Left lung (tissue), 10 donors: ENCODE measurements around the gene FOXM1. TPM values are rescaled to one million over a fixed set of nuclear protein-coding genes. Genes with fewer than 3 reads are reported as not detected.

ENCODE experiments used
- ATAC-seq: fragments of 200-7000 bp; cut with Tn5 transposase; one replicate; pipeline ENCODE4 v1.9.1; 2020; ENCODE audit warnings: moderate library complexity
- DNase-seq, 4 donors: peaks; one replicate each; pipeline ENCODE4 v3.0.0-alpha.2; 2013 to 2020
- H3K27ac ChIP-seq, 2 donors: fragments of 200-600 bp; sonication (generic) in 1 of 2; one replicate each; pipeline versions ENCODE4 v1.5.0 to v1.8.0; 2020 to 2021
- H3K27me3 ChIP-seq, 2 donors: fragments of 200-600 bp; sonication (generic) in 1 of 2; one replicate each; pipeline versions ENCODE4 v1.5.0 to v1.8.0; 2020 to 2021
- H3K36me3 ChIP-seq, 2 donors: fragments of 200-600 bp; sonication (generic) in 1 of 2; one replicate each; pipeline versions ENCODE4 v1.5.0 to v1.8.0; 2020 to 2021
- H3K4me1 ChIP-seq, 2 donors: fragments of 200-600 bp; one replicate each; pipeline ENCODE4 v1.8.0; 2021
- H3K4me3 ChIP-seq, 2 donors: fragments of 200-600 bp; sonication (generic) in 1 of 2; one replicate each; pipeline versions ENCODE4 v1.5.0 to v1.8.0; 2020 to 2021; ENCODE audit warnings: mild to moderate bottlenecking in 1 of 2
- H3K9me3 ChIP-seq, 2 donors: fragments of 200-600 bp; sonication (generic) in 1 of 2; one replicate each; pipeline versions ENCODE4 v1.5.0 to v1.8.0; 2020 to 2021
- intact Hi-C, 2 donors: fragments of 100-400 bp; cut with DNase I; formaldehyde crosslinking; loops; one replicate each; pipeline versions ENCODE4 v1.11.2 to v1.14.2; 2022
- polyA plus RNA-seq, 6 donors: library from polyadenylated mRNA; unstranded; fragments of 120-200 nt; gene quantifications; one replicate each; pipeline ENCODE4 v1.2.1, GENCODE V29; 2013; ENCODE audit not compliant: insufficient read length in 6 of 6
- total RNA-seq, 2 donors: library from RNA; stranded (reverse); fragmentation: NEBNext Ultra II Directional; extraction: Animal tissue kit (Norgen Biotek cat#: 25700); gene quantifications; one replicate each; pipeline ENCODE4 v1.2.1, GENCODE V29; 2021
- TF ChIP-seq, protein P1 (sequence below), 2 donors: fragments of 200-600 bp; sonication (generic) in 1 of 2; IDR thresholded peaks; one replicate each; pipeline versions ENCODE4 v1.5.0 to v1.8.0; 2021; ENCODE audit warnings: antibody characterized with exemption in 2 of 2
- donor health status: DM: no; HTN: yes; CAD: no.
- donor health status: DM: no; HTN: no; CAD: no.

Gene FOXM1
- total and polyA plus RNA-seq, 8 donors: 4.7 to 54.0 (median 27.3) TPM

DNA sequence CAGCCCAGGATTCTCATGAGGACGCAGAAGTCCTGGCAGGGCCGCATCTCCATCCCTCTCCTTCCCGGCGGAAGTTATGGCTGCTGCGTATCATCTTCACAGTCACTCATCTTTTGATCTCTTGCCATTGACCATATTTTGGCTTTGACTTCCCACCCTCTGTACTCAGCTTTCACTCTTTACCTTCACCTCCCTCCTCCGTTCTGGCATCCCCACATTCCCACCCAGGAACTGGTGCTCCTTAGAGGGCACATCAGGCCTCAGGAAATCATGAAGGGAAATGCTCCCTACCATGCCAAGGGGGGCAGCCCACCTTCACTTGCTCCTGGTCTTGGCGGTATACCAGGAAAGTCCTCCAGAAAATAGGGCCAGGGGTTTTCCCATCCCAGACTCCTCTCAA, 21.4 kb downstream of the FOXM1 start:
- Histone ChIP-seq H3K4me3 (no peak overlapping the region), H3K27ac (no peak overlapping the region), H3K36me3 (peaks cover 0 to 20% of the 10 kb centered on the region in 2 donors), H3K4me1 (no peaks in the 10 kb centered on the region), H3K27me3 (no peaks in the 10 kb centered on the region), H3K9me3 (no peaks in the 10 kb centered on the region)
- intact Hi-C loops: no loop called here
- ATAC-seq: no peak
- TF ChIP-seq, protein P1, sequence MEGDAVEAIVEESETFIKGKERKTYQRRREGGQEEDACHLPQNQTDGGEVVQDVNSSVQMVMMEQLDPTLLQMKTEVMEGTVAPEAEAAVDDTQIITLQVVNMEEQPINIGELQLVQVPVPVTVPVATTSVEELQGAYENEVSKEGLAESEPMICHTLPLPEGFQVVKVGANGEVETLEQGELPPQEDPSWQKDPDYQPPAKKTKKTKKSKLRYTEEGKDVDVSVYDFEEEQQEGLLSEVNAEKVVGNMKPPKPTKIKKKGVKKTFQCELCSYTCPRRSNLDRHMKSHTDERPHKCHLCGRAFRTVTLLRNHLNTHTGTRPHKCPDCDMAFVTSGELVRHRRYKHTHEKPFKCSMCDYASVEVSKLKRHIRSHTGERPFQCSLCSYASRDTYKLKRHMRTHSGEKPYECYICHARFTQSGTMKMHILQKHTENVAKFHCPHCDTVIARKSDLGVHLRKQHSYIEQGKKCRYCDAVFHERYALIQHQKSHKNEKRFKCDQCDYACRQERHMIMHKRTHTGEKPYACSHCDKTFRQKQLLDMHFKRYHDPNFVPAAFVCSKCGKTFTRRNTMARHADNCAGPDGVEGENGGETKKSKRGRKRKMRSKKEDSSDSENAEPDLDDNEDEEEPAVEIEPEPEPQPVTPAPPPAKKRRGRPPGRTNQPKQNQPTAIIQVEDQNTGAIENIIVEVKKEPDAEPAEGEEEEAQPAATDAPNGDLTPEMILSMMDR (IDR thresholded peaks at IDR 0.05): no peak
- no peak for DNase-seq

DNA sequence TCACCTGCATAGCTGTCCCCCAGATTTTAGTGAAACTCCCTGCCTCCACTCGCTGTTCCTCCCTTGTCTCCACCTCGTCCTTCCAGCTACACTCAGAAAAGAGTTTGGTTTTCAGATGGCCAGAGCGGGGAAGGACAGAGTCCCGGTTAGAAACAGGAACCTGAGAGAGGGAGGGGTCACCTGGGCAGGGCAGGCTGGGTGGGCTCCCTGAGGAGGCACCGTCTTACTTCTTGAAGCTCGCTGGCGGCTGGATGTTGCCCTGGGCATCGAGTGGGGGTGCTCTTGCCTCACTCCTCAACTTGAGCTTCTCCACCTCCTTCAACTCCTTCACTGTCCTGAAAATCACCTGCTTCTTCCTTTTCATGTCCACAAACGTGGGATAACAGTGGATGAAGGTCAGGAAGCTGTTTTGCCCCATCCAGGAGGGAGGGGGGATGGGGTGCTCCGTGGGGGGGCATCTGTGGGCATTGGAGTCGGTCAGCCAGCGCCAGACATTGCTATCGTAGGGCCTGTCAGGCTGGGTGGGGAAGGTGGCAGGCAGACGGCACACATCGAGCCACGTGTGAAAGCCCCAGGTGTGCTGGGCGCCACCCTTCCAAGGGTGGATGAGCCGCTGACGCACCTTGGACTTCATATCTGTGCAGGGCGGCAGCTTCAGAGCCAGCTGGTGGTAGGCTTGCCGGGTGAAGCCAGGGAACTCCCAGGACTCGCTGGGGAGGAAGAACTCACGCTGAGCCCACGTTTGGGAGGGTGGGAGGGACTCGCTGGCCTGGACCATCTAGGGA, 22.1 kb downstream of the FOXM1 start:
- ATAC-seq: no peak
- H3K4me3 ChIP-seq: no peak overlapping the region
- TF ChIP-seq, protein P1 (IDR thresholded peaks at IDR 0.05): no peak
- H3K4me1 ChIP-seq: no peaks in the 10 kb centered on the region
- DNase-seq: no peak
- intact Hi-C loops: no loop called here
- no peaks in the 10 kb centered on the region for H3K9me3 ChIP-seq
- H3K36me3 ChIP-seq: peaks cover 0 to 20% of the 10 kb centered on the region in 2 donors
- H3K27me3 ChIP-seq: no peaks in the 10 kb centered on the region
- no peak overlapping the region for H3K27ac ChIP-seq

DNA sequence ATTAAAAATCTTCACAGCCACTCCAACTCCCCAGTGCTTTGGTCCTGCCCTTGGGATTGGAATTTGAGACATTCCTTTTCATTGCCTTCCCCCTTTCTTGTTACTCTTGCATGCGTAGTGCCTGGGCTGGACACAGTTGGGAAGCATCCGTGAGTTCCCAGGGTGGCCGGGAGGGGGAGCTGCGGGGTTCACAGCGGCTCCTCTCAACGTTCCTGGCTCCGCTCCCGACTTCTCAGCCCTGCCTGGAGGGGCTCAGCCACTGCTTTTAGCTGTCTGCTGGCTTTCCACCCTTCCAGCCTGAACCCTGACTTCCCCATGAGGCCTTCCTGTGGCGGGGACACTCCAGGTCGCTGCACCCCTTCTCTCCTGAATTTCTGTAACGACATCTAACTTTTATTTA, 23.3 kb downstream of the FOXM1 start:
- Histone ChIP-seq H3K27me3 (no peaks in the 10 kb centered on the region), H3K4me1 (no peaks in the 10 kb centered on the region), H3K4me3 (no peak overlapping the region), H3K9me3 (no peaks in the 10 kb centered on the region), H3K27ac (no peak overlapping the region), H3K36me3 (peaks cover 0 to 8% of the 10 kb centered on the region in 2 donors)
- DNase-seq (peak; percentile 74 to 89 (median 83)), ATAC-seq (peak; percentile 98)
- intact Hi-C loops: no loop called here
- TF ChIP-seq, protein P1 (IDR thresholded peaks at IDR 0.05): peak; percentile 72 to 75

DNA sequence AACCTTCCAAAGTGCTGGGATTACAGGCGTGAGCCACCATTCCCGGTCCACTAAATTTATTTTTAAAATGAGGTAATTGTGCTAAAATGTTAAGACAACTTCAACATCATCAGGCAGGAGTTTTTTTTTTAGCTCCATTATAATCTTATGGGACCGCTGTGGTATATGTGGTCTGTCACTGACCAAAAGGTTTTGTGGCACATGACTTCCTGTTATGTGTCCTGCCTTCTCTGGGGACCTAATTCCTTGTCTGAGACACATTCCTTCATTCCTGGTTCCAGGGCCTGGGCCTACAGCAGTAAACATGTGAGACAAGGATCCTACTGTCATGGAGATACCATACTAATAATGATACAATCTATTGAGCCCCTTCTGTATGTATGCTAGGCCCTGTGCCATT, 25.0 kb downstream of the FOXM1 start:
- no peak for ATAC-seq
- no peaks in the 10 kb centered on the region for H3K4me1 ChIP-seq
- intact Hi-C loops: no loop called here
- no peaks in the 10 kb centered on the region for H3K9me3 ChIP-seq
- no peak overlapping the region for H3K27ac ChIP-seq
- TF ChIP-seq, protein P1 (IDR thresholded peaks at IDR 0.05): no peak
- H3K36me3 ChIP-seq: peaks cover 0 to 5% of the 10 kb centered on the region in 2 donors
- no peaks in the 10 kb centered on the region for H3K27me3 ChIP-seq
- no peak for DNase-seq
- H3K4me3 ChIP-seq: no peak overlapping the region

DNA sequence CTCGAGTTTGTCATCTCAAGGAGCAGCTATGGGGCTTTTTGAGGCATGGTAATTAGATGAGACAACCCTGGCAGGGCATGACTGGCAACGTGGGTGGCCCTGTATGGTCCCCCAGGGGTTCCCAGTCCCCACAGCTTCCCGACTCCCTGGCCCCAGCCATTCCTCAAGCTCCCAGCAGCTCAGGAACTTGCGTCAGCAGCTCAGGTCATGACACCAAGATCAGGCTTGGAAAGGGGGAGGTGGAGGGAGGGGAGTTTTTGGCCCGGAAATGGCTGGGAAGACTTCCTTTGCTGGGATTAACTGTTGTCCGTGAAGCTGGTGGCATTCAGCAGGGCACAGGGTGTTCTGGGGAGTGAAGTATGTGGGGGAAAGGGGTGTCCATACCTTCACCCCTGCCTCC, 31.7 kb downstream of the FOXM1 start:
- H3K27ac ChIP-seq: no peak overlapping the region
- DNase-seq (peak in 1 of 4 donors; percentile 41), ATAC-seq (no peak)
- no peak overlapping the region for H3K4me3 ChIP-seq
- no peaks in the 10 kb centered on the region for H3K4me1 ChIP-seq
- H3K9me3 ChIP-seq: no peaks in the 10 kb centered on the region
- intact Hi-C loops: loop anchor here in 1 of 2 donors (10.0 kb wide), 1 partner anchor 190 kb away; no protein-coding TSS in a partner anchor
- no peaks in the 10 kb centered on the region for H3K27me3 ChIP-seq
- TF ChIP-seq, protein P1 (IDR thresholded peaks at IDR 0.05): no peak
- H3K36me3 ChIP-seq: peaks cover 0 to 14% of the 10 kb centered on the region in 2 donors
